Measurements from ENCODE around the gene CPO.
"Not testable (repeated sequence)": the region's sequence is repeated elsewhere in the genome, so short reads cannot be mapped to it uniquely, and the experiment has no call there.

The CPO gene

DNA sequence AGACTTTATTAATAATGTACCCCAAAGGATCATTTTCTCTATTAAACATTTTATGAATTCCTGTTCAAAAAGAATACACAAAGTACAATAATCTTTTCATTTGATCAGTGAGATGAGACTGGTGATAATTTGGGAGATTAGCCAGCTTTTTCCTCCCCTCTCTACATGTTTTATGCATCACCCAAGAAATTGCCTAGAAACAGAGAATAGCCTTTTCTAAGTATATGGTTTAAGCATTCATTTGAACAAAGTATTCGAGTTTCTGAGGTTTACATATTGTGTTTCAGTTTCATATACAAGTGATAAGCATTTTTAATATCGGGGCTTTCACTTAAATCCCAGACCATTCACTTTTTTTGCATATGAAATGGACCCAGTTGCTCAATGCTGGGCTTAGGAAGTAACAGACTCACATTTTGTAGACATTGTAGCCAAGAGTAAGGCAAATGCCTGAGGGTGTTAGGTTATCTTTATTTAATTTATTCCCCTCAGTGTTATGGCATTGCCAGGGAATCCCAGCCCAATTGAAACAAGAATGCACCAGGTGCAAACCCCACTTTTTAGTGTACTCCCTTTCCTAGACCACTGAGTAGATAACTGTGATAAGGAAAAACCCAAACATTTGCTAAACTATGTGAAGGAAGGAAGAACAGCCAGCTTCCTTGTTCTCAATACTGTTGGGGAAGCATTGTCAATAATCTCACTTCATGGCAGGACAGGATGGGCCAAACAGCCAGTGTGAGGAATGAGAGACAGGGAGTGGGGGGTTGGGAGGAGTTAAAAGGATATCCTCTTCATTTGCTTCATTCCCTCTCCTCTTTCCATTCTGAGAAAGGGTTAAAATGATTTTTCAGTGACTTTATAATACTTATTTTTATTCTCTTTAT, 3.5 kb downstream of the CPO start:
- Histone ChIP-seq H3K27me3 (ENCODE audit: low read depth, low read length) (no peaks in the 10 kb centered on the region), H3K36me3 (ENCODE audit: control insufficient read depth in 1 of 2, insufficient read depth in 2 of 2, low read length in 2 of 2) (no peaks in the 10 kb centered on the region), H3K4me3 (ENCODE audit: low read depth in 1 of 2, low read length in 2 of 2) (no peak overlapping the region), H3K9me3 (ENCODE audit: control insufficient read depth in 1 of 2, low read length in 2 of 2) (peaks cover 0 to 10% of the 10 kb centered on the region in 2 donors), H3K27ac (ENCODE audit: low read length) (no peak overlapping the region), H3K4me1 (ENCODE audit: control insufficient read depth in 1 of 2, insufficient read depth in 2 of 2, low read length in 2 of 2) (no peaks in the 10 kb centered on the region)

DNA sequence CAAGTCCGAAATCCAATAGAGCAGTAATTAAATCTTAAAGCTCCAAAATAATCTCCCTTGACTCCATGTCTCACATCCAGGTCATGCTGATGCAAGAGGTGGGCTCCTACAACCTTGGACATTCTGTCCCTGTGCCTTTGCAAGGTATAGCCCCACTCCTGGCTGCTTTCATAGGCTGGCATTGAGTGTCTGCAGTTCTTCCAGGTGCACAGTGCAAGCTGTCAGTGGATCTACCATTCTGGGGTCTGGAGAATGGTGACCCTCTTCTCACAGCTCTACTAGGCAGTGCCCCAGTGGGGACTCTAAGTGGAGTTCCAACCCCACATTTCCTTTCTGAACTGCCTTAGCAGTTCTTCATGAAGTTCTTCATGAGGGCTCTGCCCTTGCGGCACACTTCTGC, 14.1 kb downstream of the CPO start:
- H3K27me3 ChIP-seq (ENCODE audit: low read depth, low read length); H3K27ac ChIP-seq (ENCODE audit: low read length); H3K9me3 ChIP-seq (ENCODE audit: control insufficient read depth in 1 of 2, low read length in 2 of 2); H3K36me3 ChIP-seq (ENCODE audit: control insufficient read depth in 1 of 2, insufficient read depth in 2 of 2, low read length in 2 of 2); H3K4me3 ChIP-seq (ENCODE audit: low read depth in 1 of 2, low read length in 2 of 2); H3K4me1 ChIP-seq (ENCODE audit: control insufficient read depth in 1 of 2, insufficient read depth in 2 of 2, low read length in 2 of 2): not testable (repeated sequence)

DNA sequence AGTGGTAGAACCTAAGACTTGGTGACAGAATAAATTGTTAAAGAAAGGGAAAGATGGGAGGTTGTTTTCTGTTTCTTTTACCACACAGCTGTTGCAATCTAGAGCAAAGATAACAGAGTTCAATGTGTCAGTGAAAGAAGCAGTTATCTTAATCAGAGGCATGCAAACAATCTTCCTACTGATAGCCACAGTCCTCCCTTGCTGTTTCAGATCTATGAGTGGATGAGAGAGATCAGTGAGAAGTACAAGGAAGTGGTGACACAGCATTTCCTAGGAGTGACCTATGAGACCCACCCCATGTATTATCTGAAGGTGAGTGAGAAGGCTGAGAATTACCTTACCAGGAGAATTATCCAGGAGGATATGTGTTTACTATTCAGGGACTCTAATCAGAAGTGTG, 15.9 kb downstream of the CPO start:
- Histone ChIP-seq H3K27me3 (ENCODE audit: low read depth, low read length) (no peaks in the 10 kb centered on the region), H3K4me3 (ENCODE audit: low read depth in 1 of 2, low read length in 2 of 2) (no peak overlapping the region), H3K9me3 (ENCODE audit: control insufficient read depth in 1 of 2, low read length in 2 of 2) (no peaks in the 10 kb centered on the region), H3K27ac (ENCODE audit: low read length) (no peak overlapping the region), H3K4me1 (ENCODE audit: control insufficient read depth in 1 of 2, insufficient read depth in 2 of 2, low read length in 2 of 2) (no peaks in the 10 kb centered on the region), H3K36me3 (ENCODE audit: control insufficient read depth in 1 of 2, insufficient read depth in 2 of 2, low read length in 2 of 2) (no peaks in the 10 kb centered on the region)

DNA sequence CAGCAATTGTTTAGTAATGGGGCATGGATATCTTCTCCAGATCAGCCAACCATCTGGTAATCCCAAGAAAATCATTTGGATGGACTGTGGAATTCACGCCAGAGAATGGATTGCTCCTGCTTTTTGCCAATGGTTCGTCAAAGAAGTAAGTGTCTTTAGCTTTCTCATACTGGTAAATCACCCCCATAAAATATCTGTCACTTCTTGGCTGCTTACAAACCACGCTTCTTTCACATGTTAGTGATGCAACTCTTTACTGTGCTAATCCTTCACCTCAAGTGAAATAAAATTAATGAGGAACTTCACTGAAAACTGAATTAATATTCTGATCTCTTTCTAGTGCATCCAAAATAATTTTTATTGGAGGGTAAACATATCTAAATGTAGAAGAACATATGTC, 18.9 kb downstream of the CPO start:
- Histone ChIP-seq H3K4me3 (ENCODE audit: low read depth in 1 of 2, low read length in 2 of 2) (no peak overlapping the region), H3K9me3 (ENCODE audit: control insufficient read depth in 1 of 2, low read length in 2 of 2) (no peaks in the 10 kb centered on the region)

DNA sequence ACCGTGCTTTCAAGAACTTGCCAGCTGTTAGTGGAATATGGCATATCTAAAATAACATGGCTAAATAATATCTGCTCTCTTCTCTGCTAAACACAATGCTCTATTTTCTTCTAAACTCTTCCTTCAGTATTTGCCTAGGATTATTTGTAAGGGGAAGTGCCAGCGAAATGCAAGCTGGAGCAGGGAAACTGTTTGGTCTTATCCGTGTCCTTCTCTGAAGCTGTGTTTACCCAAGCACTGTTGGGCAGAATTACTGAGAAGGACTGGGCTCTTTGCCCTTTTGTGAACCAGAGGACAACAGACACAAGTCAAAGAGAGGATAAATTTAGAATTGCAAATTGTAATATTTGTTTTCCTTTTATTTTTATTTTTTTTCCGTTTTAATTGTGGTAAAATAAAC, 23.6 kb downstream of the CPO start:
- Histone ChIP-seq H3K4me1 (ENCODE audit: control insufficient read depth in 1 of 2, insufficient read depth in 2 of 2, low read length in 2 of 2) (peaks cover 2 to 3% of the 10 kb centered on the region in 2 donors), H3K27ac (ENCODE audit: low read length) (no peak overlapping the region), H3K36me3 (ENCODE audit: control insufficient read depth in 1 of 2, insufficient read depth in 2 of 2, low read length in 2 of 2) (no peaks in the 10 kb centered on the region), H3K4me3 (ENCODE audit: low read depth in 1 of 2, low read length in 2 of 2) (no peak overlapping the region), H3K9me3 (ENCODE audit: control insufficient read depth in 1 of 2, low read length in 2 of 2) (no peaks in the 10 kb centered on the region), H3K27me3 (ENCODE audit: low read depth, low read length) (no peaks in the 10 kb centered on the region)

More for the DNA sequence above, 18.9 kb downstream of the CPO start:
- no peaks in the 10 kb centered on the region for H3K36me3 ChIP-seq (ENCODE audit: control insufficient read depth in 1 of 2, insufficient read depth in 2 of 2, low read length in 2 of 2)
- H3K27ac ChIP-seq (ENCODE audit: low read length), result no peak overlapping the region
- H3K27me3 ChIP-seq (ENCODE audit: low read depth, low read length), result no peaks in the 10 kb centered on the region
- no peaks in the 10 kb centered on the region for H3K4me1 ChIP-seq (ENCODE audit: control insufficient read depth in 1 of 2, insufficient read depth in 2 of 2, low read length in 2 of 2)

DNA sequence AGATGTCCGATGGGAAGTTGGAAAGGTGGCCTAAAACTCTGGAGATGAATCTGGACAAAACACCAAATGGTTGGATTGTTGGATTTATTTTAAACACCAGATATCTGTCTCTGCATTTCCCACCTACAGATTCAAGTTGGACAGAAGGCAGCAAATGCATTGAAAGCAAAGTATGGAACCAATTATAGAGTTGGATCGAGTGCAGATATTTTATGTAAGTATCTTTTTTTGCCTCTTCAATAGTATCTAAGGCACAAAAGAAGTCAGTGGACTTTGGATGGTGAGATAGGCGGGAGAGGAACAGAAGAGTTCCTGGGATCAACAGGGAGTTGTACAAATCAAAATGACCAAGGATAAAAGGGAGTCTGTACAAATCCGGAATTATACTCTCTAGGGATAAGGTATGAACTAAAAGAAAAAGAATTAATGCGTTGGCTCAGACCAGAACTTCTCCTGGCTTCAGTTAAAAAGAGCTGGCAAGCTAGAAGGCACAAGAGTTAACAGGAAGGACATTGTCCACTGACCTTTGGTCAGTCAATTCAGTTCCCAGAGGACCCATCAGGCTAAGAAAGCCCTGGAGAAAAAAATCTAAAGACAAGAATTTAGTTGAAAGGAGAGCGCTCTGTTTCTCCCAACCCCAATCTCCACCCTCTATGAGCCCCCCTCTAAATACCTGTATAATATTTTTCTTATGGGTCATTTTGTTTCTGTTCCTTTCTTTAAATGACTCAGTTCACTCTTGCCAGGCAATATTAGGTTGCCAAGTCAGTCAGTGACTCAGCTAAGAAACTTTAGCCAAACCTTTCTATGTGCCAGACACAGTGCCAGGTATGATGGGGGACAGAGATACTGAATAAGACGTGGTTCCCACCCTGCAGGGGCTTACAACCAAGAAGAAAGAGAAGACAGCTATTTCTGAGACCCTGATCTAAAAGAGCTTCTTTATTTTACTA, 29.1 kb downstream of the CPO start:
- Histone ChIP-seq H3K36me3 (ENCODE audit: control insufficient read depth in 1 of 2, insufficient read depth in 2 of 2, low read length in 2 of 2) (no peaks in the 10 kb centered on the region), H3K27me3 (ENCODE audit: low read depth, low read length) (no peaks in the 10 kb centered on the region), H3K4me1 (ENCODE audit: control insufficient read depth in 1 of 2, insufficient read depth in 2 of 2, low read length in 2 of 2) (peaks cover 2 to 8% of the 10 kb centered on the region in 2 donors), H3K27ac (ENCODE audit: low read length) (no peak overlapping the region), H3K9me3 (ENCODE audit: control insufficient read depth in 1 of 2, low read length in 2 of 2) (no peaks in the 10 kb centered on the region), H3K4me3 (ENCODE audit: low read depth in 1 of 2, low read length in 2 of 2) (no peak overlapping the region)

DNA sequence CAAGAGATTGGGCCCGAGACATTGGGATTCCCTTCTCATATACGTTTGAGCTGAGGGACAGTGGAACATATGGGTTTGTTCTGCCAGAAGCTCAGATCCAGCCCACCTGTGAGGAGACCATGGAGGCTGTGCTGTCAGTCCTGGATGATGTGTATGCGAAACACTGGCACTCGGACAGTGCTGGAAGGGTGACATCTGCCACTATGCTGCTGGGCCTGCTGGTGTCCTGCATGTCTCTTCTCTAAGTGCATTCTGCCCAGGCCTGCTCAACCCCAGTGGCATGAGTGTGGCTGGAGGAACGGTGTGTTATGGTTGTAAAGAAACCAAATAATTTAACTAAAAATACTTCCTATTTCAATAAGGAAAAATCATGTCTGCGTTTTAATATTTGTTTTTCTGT, 29.9 kb downstream of the CPO start:
- Histone ChIP-seq H3K27ac (ENCODE audit: low read length) (no peak overlapping the region), H3K36me3 (ENCODE audit: control insufficient read depth in 1 of 2, insufficient read depth in 2 of 2, low read length in 2 of 2) (no peaks in the 10 kb centered on the region), H3K27me3 (ENCODE audit: low read depth, low read length) (no peaks in the 10 kb centered on the region), H3K9me3 (ENCODE audit: control insufficient read depth in 1 of 2, low read length in 2 of 2) (no peaks in the 10 kb centered on the region), H3K4me3 (ENCODE audit: low read depth in 1 of 2, low read length in 2 of 2) (no peak overlapping the region), H3K4me1 (ENCODE audit: control insufficient read depth in 1 of 2, insufficient read depth in 2 of 2, low read length in 2 of 2) (peaks cover 0 to 8% of the 10 kb centered on the region in 2 donors)

DNA sequence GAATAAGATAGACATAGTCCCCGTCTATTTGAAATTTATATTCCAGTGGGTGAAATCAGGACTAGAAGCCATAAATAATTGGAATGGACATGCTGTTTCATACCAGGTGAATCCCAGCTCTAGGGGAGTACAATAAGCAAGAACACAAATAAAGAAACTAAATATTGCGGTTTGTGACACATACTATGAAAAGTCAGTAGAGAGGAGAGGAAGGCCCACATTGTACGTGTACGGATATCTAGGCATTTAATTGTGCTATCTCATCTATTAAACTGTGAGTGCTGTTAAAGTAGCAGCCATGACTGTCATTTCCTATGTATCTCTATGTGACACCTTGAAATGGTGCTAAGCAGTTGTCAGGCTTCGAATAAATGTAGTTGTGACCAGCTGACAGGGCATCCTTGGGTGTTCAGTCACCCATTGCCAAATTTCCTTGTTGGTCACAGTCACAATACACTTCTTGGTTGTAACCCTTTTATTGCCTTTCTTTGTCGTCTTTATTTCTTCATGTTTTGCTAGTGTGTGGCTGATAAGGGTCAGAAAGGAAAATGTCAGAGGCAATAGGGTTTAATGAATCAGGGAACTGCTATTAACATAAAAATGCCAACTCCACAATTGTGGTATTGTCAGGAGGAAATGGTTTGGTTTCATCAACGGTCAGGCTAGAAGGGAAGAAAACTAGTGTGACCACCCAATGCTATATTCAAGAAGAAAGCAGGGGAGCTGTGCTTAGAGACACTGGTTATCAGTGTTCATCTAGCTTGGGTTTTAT, 31.5 kb downstream of the CPO start:
- H3K9me3 ChIP-seq (ENCODE audit: control insufficient read depth in 1 of 2, low read length in 2 of 2), result no peaks in the 10 kb centered on the region
- H3K27ac ChIP-seq (ENCODE audit: low read length), result no peak overlapping the region
- no peaks in the 10 kb centered on the region for H3K27me3 ChIP-seq (ENCODE audit: low read depth, low read length)
- peaks cover 0 to 8% of the 10 kb centered on the region in 2 donors for H3K4me1 ChIP-seq (ENCODE audit: control insufficient read depth in 1 of 2, insufficient read depth in 2 of 2, low read length in 2 of 2)
- H3K4me3 ChIP-seq (ENCODE audit: low read depth in 1 of 2, low read length in 2 of 2), result no peak overlapping the region
- no peaks in the 10 kb centered on the region for H3K36me3 ChIP-seq (ENCODE audit: control insufficient read depth in 1 of 2, insufficient read depth in 2 of 2, low read length in 2 of 2)

DNA sequence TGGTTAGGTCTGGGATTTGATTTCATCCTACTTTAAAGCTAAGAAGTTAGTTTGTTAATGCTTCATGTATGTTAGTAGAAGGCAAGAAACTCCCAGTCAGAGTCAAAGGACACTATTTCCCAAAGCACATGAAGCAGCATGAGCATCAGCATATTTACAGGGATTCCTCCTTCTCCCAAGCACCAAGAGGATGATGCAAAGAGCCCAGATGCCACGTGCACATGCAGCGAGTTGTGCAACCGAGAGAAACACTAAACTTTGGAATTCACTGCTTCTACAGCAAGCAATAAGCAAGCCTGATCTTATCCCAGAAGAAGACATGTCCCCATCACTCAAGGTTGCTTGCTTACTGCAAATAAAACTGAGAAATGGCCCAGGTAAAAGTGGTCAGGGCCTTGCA, 32.5 kb downstream of the CPO start:
- Histone ChIP-seq H3K4me1 (ENCODE audit: control insufficient read depth in 1 of 2, insufficient read depth in 2 of 2, low read length in 2 of 2) (peaks cover 0 to 8% of the 10 kb centered on the region in 2 donors), H3K36me3 (ENCODE audit: control insufficient read depth in 1 of 2, insufficient read depth in 2 of 2, low read length in 2 of 2) (no peaks in the 10 kb centered on the region), H3K27ac (ENCODE audit: low read length) (no peak overlapping the region)

DNA sequence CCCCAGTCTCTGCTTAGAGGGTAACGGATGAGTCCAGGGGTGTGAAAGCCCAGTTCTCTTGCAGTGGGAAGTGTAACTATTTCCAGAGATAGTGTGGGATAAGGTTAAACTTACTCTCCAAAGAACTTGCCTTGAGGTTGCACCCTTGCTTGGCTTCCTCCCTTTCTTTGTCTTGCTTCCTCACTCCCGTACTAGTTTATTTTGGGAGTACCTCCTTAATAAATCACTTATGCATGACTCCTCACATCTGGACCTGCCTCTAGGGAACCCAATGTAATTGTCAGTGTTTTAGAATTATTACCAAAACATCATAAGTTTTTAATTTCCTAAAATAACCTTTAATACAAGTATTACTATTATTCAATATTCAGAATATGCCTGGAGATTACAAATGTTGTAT, 35.2 kb downstream of the CPO start:
- no peaks in the 10 kb centered on the region for H3K9me3 ChIP-seq (ENCODE audit: control insufficient read depth in 1 of 2, low read length in 2 of 2)
- H3K27me3 ChIP-seq (ENCODE audit: low read depth, low read length), result no peaks in the 10 kb centered on the region
- H3K4me3 ChIP-seq (ENCODE audit: low read depth in 1 of 2, low read length in 2 of 2), result no peak overlapping the region
- H3K36me3 ChIP-seq (ENCODE audit: control insufficient read depth in 1 of 2, insufficient read depth in 2 of 2, low read length in 2 of 2), result no peaks in the 10 kb centered on the region
- no peaks in the 10 kb centered on the region for H3K4me1 ChIP-seq (ENCODE audit: control insufficient read depth in 1 of 2, insufficient read depth in 2 of 2, low read length in 2 of 2)
- no peak overlapping the region for H3K27ac ChIP-seq (ENCODE audit: low read length)

More for the DNA sequence above, 32.5 kb downstream of the CPO start:
- no peaks in the 10 kb centered on the region for H3K27me3 ChIP-seq (ENCODE audit: low read depth, low read length)
- no peaks in the 10 kb centered on the region for H3K9me3 ChIP-seq (ENCODE audit: control insufficient read depth in 1 of 2, low read length in 2 of 2)
- no peak overlapping the region for H3K4me3 ChIP-seq (ENCODE audit: low read depth in 1 of 2, low read length in 2 of 2)

DNA sequence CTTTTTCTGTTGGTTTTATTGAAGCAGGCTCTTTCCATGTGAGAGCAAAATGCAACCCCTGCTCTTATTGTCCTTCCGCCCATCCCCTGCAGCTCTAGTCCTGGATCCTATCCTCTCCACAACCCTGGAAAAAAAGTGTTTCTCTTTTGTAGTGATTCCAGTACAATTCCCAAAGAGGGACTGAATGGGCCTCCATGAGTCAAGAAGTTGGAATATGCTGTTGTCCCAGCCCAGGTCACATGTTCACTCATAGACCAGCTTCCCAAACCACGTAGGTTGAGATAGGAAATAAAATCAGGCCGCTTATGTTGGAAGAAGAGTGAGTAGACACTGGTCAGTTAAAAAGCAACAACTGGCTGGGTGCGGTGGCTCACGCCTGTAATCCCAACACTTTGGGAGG, 39.4 kb downstream of the CPO start:
- H3K9me3 ChIP-seq (ENCODE audit: control insufficient read depth in 1 of 2, low read length in 2 of 2), result no peaks in the 10 kb centered on the region
- no peaks in the 10 kb centered on the region for H3K27me3 ChIP-seq (ENCODE audit: low read depth, low read length)
- no peaks in the 10 kb centered on the region for H3K36me3 ChIP-seq (ENCODE audit: control insufficient read depth in 1 of 2, insufficient read depth in 2 of 2, low read length in 2 of 2)
- no peak overlapping the region for H3K27ac ChIP-seq (ENCODE audit: low read length)
- H3K4me3 ChIP-seq (ENCODE audit: low read depth in 1 of 2, low read length in 2 of 2), result no peak overlapping the region
- peaks cover 5 to 9% of the 10 kb centered on the region in 2 donors for H3K4me1 ChIP-seq (ENCODE audit: control insufficient read depth in 1 of 2, insufficient read depth in 2 of 2, low read length in 2 of 2)

Data from muscle layer of duodenum (tissue), 2 donors.